Measurements from ENCODE around the gene MEA1.

DNA sequence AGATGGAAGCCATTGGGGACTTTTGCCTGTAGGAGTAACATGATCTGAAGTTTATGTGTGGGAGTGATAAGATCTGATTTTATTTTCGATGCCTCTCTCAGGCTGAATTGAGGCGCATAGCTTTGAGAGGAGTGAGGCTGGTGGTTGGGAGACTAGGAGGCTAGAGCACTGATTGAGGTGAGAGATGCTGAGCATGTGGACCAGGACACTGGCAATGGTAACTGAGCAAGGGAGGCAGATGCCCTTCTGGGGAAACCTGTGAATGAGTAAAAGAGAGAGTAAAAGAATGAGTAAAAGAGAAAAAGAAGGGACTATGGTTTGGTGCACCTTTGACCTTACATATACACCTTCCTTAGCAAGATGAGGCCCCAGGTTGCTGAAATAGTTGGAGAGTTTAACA lies 10.7 kb upstream of the MEA1 start:
- TF ChIP-seq POLR2AphosphoS5 (IDR thresholded peaks at IDR 0.05; ENCODE audit: low read depth, low read length) (0 out of 2 replicates have a peak, but pooled peaks have one; percentile 17), YY1 (IDR thresholded peaks at IDR 0.05; ENCODE audit: extremely low read depth, insufficient replicate concordance, low read depth, low read length) (no peak), REST (IDR thresholded peaks at IDR 0.05; ENCODE audit: low read depth) (no peak), POLR2A (IDR thresholded peaks at IDR 0.05; ENCODE audit: borderline replicate concordance, extremely low read depth, insufficient read depth, insufficient read length) (no peak)
- TF ChIP-seq, protein P1, sequence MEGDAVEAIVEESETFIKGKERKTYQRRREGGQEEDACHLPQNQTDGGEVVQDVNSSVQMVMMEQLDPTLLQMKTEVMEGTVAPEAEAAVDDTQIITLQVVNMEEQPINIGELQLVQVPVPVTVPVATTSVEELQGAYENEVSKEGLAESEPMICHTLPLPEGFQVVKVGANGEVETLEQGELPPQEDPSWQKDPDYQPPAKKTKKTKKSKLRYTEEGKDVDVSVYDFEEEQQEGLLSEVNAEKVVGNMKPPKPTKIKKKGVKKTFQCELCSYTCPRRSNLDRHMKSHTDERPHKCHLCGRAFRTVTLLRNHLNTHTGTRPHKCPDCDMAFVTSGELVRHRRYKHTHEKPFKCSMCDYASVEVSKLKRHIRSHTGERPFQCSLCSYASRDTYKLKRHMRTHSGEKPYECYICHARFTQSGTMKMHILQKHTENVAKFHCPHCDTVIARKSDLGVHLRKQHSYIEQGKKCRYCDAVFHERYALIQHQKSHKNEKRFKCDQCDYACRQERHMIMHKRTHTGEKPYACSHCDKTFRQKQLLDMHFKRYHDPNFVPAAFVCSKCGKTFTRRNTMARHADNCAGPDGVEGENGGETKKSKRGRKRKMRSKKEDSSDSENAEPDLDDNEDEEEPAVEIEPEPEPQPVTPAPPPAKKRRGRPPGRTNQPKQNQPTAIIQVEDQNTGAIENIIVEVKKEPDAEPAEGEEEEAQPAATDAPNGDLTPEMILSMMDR (IDR thresholded peaks at IDR 0.05 in 2 of 3, conservative IDR thresholded peaks at IDR 0.05 in 1 of 3; ENCODE audit: borderline replicate concordance in 1 of 3, insufficient read depth in 1 of 3, low read depth in 2 of 3, low read length in 2 of 3) = no peak
